ENCODE results near the gene EXD2.

Gene EXD2

GRCh38 chr14:69241577-69241976 is 50.3 kb downstream of the EXD2 start:
- no peak for DNase-seq
- intact Hi-C loops (cut with DNase I) = loop anchor here (5.0 kb wide), 1 partner anchor 121 kb away; no protein-coding TSS in a partner anchor

DNA sequence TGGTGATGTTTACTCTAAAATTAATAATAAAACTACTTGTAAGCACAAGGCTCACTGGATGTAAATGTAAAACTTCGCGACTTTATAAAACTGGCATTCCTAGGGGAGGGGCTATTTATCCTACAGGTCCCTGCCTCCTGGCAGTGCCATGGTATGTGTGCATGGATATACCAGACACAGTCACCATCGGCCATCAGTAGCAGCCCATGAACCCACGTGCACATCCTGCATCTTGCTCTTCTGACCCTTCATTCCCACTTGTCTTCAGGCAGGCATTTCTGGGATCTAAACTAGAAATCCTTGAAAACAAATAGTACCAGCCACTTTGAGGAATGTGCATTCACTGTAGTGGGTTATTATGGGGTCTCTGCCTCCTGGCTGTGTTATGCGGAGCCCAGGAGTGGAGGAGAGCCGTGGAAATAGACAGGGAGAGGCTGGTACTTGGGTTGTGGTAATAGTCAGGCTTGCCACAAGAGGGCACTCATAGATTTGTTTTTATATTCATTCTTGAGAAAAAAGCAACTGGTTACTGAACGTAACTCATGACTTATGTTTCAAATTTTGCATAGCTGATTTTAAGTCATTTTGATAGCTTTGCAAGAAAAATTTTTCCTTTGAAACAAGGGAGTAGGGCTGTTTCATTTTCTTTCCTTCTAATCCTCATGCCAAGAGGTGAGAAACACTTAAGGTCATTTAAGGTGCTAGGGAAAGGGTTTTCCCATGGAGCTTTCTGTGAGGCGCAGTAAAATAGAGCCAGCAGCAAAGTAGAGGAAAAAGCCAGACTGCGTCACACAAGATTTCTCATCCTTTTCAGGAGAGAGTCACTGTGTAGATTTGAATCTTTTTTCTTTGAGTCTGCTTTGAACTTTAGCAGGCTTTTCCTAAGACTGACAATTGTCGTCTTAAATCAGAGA is 51.3 kb downstream of the EXD2 start:
- DNase-seq = peak in 33 of 42 donors; percentile 28 to 86 (median 65)
- intact Hi-C loops (cut with DNase I) = loop anchor here (2.0 to 5.0 kb wide), 2 partner anchors 120 to 218 kb away; no protein-coding TSS in a partner anchor

GRCh38 chr14:69244946-69245345 is 53.6 kb downstream of the EXD2 start:
- intact Hi-C loops (cut with DNase I) = loop anchor here (5.0 kb wide), 1 partner anchor 117 kb away; no protein-coding TSS in a partner anchor
- peak in 3 of 42 donors; percentile 18 to 44 (median 30) for DNase-seq

- intact Hi-C loops (cut with DNase I) = no loop called here
- no peak for DNase-seq
These were observed 55.0 kb downstream of the EXD2 start for GRCh38 chr14:69246331-69246730.

- DNase-seq = no peak
- intact Hi-C loops (cut with DNase I) = no loop called here
These were observed 56.6 kb downstream of the EXD2 start for GRCh38 chr14:69247676-69248440.

GRCh38 chr14:69249603-69250002 is 58.3 kb downstream of the EXD2 start:
- no peak for DNase-seq
- intact Hi-C loops (cut with DNase I) = no loop called here

DNA sequence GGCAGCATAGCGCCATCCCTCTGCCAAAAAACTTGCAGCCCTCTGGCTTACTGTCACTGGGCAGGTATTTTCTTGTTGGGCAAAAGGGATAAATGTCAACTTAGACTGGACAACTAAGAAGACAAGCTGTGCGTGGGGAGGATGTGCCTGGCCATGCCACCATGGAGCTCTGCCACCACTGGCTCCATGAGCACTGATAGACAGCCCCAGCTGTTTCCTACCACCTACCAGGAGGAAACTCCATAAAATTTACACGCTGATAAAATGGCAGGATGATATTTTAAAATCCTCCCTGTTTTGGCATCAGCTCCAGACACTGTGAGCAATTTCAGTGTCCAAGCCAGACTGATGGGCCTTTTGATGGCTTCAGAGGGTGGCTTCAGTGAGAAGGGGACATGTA is 61.6 kb downstream of the EXD2 start:
- intact Hi-C loops (cut with DNase I) = no loop called here
- no peak for DNase-seq

GRCh38 chr14:69259168-69259526 is 67.8 kb downstream of the EXD2 start:
- no peak for DNase-seq
- intact Hi-C loops (cut with DNase I) = no loop called here

DNA sequence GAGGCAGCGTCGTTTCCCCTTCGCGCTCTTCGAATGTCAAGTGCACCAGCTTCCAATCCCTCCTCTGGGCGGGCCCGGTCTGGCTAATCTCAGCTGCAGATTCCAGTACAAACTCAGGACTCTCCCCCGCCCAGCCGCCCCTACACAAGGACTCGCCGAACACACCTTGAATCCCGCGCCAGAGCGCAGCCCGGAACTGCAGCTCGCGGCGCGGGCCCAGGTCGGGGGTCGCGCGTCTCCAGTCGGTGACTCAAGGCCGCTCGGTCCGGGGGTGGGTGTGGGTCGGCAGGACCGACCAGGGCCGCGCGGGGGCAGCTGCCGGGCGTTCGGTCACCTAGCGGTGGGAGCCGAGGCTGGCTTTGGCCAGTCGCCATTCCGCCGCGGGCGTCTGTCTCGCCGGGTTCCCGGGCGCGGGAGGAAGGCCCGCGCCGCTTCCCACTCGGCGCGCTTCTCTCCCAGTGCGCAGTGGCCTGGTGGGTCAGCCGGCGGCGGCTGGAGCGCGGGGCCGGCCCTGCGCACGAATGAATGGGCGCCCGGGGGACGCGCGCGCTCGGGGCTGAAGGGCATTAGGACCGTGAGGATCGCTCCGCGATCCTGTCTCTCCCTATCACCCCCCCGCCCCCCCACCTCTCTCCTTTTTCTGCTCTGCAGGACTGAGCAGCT is 68.4 kb downstream of the EXD2 start, which contains the start of gene GALNT16:
Gene GALNT16 (plus strand): TSS at position 632 of the 663 bp plus-strand sequence. CDS start 133 bp downstream, outside the sequence.
- intact Hi-C loops (cut with DNase I) = no loop called here
- peak in 24 of 42 donors; percentile 18 to 58 (median 38) for DNase-seq

DNA sequence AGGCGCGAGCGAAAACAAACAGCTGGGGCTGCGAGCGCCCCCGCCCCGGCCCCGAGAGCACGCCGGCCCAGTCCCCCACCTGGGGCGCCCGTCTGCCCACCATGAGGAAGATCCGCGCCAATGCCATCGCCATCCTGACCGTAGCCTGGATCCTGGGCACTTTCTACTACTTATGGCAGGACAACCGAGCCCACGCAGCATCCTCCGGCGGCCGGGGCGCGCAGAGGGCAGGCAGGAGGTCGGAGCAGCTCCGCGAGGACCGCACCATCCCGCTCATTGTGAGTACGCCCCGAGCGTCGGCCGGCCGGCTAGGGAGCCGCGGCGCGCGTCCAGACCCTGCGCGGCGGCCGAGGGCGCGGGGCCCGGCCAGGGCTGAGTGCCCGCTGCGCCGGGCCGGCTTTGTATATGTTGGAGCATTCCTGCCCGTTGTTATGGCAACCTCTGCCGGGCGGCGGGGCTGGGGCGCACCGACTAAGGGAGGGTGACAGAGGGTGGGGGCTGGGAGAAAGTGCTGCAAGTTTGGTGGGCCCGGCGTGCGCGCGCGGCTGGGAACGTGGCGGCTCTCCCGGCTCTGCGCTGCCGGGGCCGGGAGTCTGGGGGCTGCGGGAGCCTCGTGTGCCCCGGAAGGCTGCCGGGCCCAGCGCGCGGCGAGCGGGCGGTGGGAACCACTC is 69.0 kb downstream of the EXD2 start:
- intact Hi-C loops (cut with DNase I) = no loop called here
- DNase-seq = peak in 14 of 42 donors; percentile 20 to 58 (median 27)

DNA sequence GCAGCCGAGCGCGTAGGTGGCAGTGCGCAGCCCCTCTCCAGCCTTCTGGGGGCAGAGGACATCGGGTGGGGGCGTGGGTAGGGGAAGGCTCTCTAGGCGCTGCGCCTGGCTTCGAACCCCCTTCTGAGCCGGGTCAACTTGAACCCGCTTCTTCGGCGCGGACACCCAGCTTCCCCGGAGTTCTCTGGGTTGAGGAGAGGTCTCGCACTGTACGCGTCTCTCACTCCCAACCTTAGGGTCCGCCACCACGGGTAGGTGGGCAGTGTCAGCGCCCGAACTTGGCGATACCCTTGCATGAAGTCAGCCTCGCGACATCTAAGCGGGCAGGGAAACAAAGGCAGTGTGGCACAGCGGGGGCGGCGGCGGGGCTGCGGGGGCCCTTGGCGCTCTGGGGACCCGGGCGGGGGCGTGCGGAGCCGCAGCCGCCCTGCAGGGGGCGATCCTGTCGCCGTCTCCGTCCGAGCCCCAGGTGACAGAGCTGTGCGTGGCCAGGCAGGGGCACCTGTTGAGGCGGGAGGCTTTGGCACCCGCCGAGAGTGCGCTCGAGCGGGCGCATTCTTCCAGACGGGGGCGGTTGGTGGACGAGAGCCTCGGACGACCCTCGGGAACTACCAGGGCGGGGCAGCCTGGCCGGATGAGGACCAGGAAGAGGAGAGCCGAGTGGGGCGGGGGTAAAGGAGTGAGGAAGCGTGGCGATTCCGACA is 69.7 kb downstream of the EXD2 start:
- peak in 25 of 42 donors; percentile 18 to 72 (median 39) for DNase-seq
- intact Hi-C loops (cut with DNase I) = no loop called here

- intact Hi-C loops (cut with DNase I) = no loop called here
- DNase-seq = no peak
These were observed 70.5 kb downstream of the EXD2 start for GRCh38 chr14:69261761-69262331.

DNA sequence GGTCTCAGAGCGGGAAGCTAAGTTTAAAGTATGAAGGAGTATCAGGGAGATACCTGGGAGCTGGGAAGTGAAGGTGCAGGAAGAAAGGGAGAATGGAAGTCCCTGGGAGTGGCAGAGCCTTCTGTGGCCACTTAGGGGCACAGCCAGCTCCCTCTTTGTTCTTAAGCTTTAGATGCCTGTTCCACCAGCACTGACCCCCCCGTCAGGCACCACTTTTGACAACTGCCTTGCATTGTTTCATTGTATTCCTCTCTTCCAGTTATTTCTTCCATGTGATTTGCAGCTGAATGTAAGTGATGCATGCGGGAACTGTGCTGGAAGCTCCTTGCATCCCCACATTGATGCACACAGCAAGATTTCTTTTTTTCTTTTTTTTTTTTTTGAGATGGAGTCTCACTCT is 71.2 kb downstream of the EXD2 start:
- DNase-seq = peak in 4 of 42 donors; percentile 16 to 42 (median 29)
- intact Hi-C loops (cut with DNase I) = no loop called here

DNA sequence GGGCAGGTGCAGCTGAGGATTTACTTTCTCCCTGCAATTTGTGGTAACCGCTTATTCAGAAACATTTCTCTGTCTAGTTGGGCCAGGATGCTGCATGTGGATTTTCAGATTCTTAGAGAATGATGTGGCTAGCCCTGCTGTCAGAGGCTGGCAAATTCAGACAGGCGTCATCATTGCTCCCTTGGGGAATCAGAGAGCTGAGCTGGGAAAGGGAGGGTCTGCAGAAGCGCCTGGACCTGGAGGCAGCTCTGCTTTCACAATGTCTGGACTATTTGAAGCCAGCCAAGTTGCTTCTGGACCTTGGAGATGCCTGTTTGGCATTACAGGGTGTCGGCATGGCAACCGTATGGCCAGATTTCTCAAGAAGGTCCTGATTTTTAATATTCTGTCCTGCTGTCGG is 72.1 kb downstream of the EXD2 start:
- DNase-seq = peak in 15 of 42 donors; percentile 5 to 79 (median 39)
- intact Hi-C loops (cut with DNase I) = no loop called here

- intact Hi-C loops (cut with DNase I) = no loop called here
- peak in 6 of 42 donors; percentile 14 to 59 (median 32) for DNase-seq
These were observed 72.5 kb downstream of the EXD2 start for GRCh38 chr14:69263771-69264170.

DNA sequence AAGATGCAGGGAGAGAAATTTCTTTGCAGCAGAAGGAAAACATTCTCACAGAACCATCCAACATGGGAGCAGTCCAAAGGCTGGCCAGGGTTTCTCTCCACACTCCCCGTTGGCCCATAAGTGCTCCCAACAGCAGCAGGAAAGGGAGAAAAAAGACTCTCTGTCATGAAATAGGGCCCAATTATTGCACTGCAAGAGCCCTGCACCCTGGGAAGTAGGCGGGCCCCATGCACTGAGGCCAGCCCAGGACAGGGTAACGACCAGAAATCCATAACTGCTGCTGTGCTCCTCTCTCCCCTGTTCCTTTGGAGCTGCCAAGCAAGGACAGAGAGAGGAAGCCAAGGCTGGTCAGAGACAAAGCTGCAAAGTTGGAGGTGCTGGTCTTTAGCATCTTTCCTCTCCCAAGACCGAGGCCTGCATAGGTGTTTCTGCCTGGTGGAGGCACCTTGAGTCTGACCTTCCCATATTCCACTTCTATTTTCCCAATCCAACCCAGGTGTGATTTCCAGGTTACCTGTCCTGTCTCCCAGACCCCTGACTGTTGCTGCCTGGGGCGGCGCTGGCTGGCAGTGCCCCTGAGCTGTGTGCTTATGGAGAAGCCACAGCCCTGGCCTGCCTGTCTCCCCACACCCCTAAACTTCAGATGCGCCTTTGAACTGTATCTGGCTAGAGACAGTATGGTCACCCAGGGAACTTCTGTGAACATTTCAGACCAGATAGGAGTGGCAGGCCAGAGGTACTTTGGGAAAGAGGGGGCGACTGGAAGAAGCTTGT is 75.5 kb downstream of the EXD2 start:
- intact Hi-C loops (cut with DNase I) = no loop called here
- peak in 6 of 42 donors; percentile 11 to 46 (median 34) for DNase-seq

GRCh38 chr14:69267492-69267891 is 76.2 kb downstream of the EXD2 start:
- no peak for DNase-seq

More at GRCh38 chr14:69267492-69267891, 76.2 kb downstream of the EXD2 start:
- intact Hi-C loops (cut with DNase I) = no loop called here
